GM19238 (cell line): ENCODE data around the gene VPS16.

Experiments used
- DNase-seq: peaks from one replicate; pipeline ENCODE4 v3.0.0; 2011; ENCODE audit warnings: low spot score; ENCODE audit not compliant: insufficient read length

Gene VPS16

GRCh38 chr20:2840138-2840966 is at the start of gene VPS16, which contains the start of gene PCED1A:
VPS16 (plus strand) TSS chr20:2840745; CDS start chr20:2840775, 30 bp downstream.
PCED1A (minus strand) TSS chr20:2840655; CDS start chr20:2839912, 743 bp downstream.
- DNase-seq: peak; percentile 99

- DNase-seq: no peak
Measured at GRCh38 chr20:2793471-2793870, 47.1 kb upstream of the VPS16 start.

- no peak for DNase-seq
Measured at GRCh38 chr20:2794202-2794748, 46.3 kb upstream of the VPS16 start.

- DNase-seq: no peak
Measured at GRCh38 chr20:2794866-2795447, 45.6 kb upstream of the VPS16 start.

GRCh38 chr20:2795451-2795850 is 45.1 kb upstream of the VPS16 start:
- no peak for DNase-seq

- DNase-seq: no peak
Measured at GRCh38 chr20:2796011-2796660, 44.4 kb upstream of the VPS16 start.

GRCh38 chr20:2797136-2797983 is 43.2 kb upstream of the VPS16 start:
- no peak for DNase-seq

GRCh38 chr20:2798095-2798805 is 42.3 kb upstream of the VPS16 start:
- no peak for DNase-seq

GRCh38 chr20:2798814-2799213 is 41.7 kb upstream of the VPS16 start:
- no peak for DNase-seq

- no peak for DNase-seq
Measured at GRCh38 chr20:2799271-2799670, 41.3 kb upstream of the VPS16 start.

- peak; percentile 45 for DNase-seq
Measured at GRCh38 chr20:2799688-2800520, 40.6 kb upstream of the VPS16 start.

- peak; percentile 69 for DNase-seq
Measured at GRCh38 chr20:2800521-2801285, 39.8 kb upstream of the VPS16 start, which contains the start of gene CPXM1. CPXM1 (minus strand) TSS chr20:2800627; CDS start chr20:2800572, 55 bp downstream.

- DNase-seq: peak; percentile 29
Measured at GRCh38 chr20:2801286-2801728, 39.2 kb upstream of the VPS16 start.

GRCh38 chr20:2804041-2804828 is 36.3 kb upstream of the VPS16 start:
- DNase-seq: no peak

GRCh38 chr20:2804852-2805688 is 35.5 kb upstream of the VPS16 start:
- DNase-seq: no peak

GRCh38 chr20:2805689-2806350 is 34.7 kb upstream of the VPS16 start:
- DNase-seq: no peak
